ENCODE results near the gene STYXL2. TPM values are rescaled to one million over a fixed set of nuclear protein-coding genes. Genes with fewer than 3 reads are reported as not detected.

Gene STYXL2
- total and polyA plus RNA-seq, 2 experiments from 2014 or later: 0.17 to 0.40 TPM

DNA sequence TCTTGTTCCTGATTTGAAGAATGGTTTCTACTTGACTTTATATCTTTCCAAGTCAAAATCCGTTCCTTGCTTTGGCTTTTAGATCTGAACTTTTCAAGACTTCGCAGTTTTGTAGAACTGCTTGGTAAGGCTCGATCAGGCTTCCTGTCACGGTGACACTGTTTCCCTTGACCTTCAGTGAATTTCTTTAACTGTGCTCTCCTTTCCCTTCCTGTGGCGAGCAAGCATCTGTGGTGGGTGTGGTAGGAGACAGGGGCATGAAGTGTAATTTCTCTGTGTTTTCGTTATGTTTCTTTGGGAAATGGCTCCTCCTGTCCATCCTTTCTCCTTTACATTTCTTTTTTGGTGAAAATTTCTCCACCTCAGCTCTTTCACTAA, 10.4 kb downstream of the STYXL2 start:
- Mint-ChIP-seq H3K4me1 (peaks cover 40% of the 10 kb centered on the region), H3K9me3 (no peaks in the 10 kb centered on the region; the same call in 2 of the 3 replicates), H3K27me3 (ENCODE audit: insufficient read depth, low read depth, poor library complexity) (peaks cover 4% of the 10 kb centered on the region), H3K36me3 (ENCODE audit: low read depth) (no peaks in the 10 kb centered on the region), H3K27ac (no peak overlapping the region), H3K4me3 (no peak overlapping the region)
- H3K79me2 ChIP-seq (replicated peaks; ENCODE audit: insufficient read depth): no peaks in the 10 kb centered on the region
- H3K27me3 ChIP-seq (ENCODE audit: insufficient read depth): no peaks in the 10 kb centered on the region
- peak overlapping the region; percentile 76 for H3K27ac ChIP-seq (ENCODE audit: low read depth)
- peak overlapping the region; percentile 51 for H3K4me2 ChIP-seq
- H3K36me3 ChIP-seq (ENCODE audit: insufficient read depth): peaks cover 2% of the 10 kb centered on the region; the same call in 1 of the 2 replicates
- peak overlapping the region; percentile 84; the same call in 1 of the 2 replicates for H2AFZ ChIP-seq
- peaks cover 12% of the 10 kb centered on the region; the same call in 1 of the 2 replicates for H3K9me2 ChIP-seq (ENCODE audit: insufficient read depth)
- no peak for ATAC-seq
- no peak for DNase-seq (ENCODE audit: low spot score)
- TF ChIP-seq, protein P1, sequence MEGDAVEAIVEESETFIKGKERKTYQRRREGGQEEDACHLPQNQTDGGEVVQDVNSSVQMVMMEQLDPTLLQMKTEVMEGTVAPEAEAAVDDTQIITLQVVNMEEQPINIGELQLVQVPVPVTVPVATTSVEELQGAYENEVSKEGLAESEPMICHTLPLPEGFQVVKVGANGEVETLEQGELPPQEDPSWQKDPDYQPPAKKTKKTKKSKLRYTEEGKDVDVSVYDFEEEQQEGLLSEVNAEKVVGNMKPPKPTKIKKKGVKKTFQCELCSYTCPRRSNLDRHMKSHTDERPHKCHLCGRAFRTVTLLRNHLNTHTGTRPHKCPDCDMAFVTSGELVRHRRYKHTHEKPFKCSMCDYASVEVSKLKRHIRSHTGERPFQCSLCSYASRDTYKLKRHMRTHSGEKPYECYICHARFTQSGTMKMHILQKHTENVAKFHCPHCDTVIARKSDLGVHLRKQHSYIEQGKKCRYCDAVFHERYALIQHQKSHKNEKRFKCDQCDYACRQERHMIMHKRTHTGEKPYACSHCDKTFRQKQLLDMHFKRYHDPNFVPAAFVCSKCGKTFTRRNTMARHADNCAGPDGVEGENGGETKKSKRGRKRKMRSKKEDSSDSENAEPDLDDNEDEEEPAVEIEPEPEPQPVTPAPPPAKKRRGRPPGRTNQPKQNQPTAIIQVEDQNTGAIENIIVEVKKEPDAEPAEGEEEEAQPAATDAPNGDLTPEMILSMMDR (conservative IDR thresholded peaks at IDR 0.05; ENCODE audit: low read depth in 2 of 2): no peak
- no peak for TF ChIP-seq POLR2AphosphoS5 (IDR thresholded peaks at IDR 0.05; ENCODE audit: low read depth)
- no peak for TF ChIP-seq EZH2 (IDR thresholded peaks at IDR 0.05; ENCODE audit: low read depth, unreplicated experiment)
- TF ChIP-seq, protein P2, sequence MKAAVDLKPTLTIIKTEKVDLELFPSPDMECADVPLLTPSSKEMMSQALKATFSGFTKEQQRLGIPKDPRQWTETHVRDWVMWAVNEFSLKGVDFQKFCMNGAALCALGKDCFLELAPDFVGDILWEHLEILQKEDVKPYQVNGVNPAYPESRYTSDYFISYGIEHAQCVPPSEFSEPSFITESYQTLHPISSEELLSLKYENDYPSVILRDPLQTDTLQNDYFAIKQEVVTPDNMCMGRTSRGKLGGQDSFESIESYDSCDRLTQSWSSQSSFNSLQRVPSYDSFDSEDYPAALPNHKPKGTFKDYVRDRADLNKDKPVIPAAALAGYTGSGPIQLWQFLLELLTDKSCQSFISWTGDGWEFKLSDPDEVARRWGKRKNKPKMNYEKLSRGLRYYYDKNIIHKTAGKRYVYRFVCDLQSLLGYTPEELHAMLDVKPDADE (IDR thresholded peaks at IDR 0.05): no peak
- TF ChIP-seq ZNF331 (CRISPR knock-in tag; IDR thresholded peaks at IDR 0.05; ENCODE audit: low read depth): no peak
- TF ChIP-seq ZNF114 (CRISPR knock-in tag; IDR thresholded peaks at IDR 0.05): no peak
- TF ChIP-seq, protein P3, sequence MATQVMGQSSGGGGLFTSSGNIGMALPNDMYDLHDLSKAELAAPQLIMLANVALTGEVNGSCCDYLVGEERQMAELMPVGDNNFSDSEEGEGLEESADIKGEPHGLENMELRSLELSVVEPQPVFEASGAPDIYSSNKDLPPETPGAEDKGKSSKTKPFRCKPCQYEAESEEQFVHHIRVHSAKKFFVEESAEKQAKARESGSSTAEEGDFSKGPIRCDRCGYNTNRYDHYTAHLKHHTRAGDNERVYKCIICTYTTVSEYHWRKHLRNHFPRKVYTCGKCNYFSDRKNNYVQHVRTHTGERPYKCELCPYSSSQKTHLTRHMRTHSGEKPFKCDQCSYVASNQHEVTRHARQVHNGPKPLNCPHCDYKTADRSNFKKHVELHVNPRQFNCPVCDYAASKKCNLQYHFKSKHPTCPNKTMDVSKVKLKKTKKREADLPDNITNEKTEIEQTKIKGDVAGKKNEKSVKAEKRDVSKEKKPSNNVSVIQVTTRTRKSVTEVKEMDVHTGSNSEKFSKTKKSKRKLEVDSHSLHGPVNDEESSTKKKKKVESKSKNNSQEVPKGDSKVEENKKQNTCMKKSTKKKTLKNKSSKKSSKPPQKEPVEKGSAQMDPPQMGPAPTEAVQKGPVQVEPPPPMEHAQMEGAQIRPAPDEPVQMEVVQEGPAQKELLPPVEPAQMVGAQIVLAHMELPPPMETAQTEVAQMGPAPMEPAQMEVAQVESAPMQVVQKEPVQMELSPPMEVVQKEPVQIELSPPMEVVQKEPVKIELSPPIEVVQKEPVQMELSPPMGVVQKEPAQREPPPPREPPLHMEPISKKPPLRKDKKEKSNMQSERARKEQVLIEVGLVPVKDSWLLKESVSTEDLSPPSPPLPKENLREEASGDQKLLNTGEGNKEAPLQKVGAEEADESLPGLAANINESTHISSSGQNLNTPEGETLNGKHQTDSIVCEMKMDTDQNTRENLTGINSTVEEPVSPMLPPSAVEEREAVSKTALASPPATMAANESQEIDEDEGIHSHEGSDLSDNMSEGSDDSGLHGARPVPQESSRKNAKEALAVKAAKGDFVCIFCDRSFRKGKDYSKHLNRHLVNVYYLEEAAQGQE (IDR thresholded peaks at IDR 0.05; ENCODE audit: unreplicated experiment): no peak
- TF ChIP-seq STAT1 (IDR thresholded peaks at IDR 0.05; ENCODE audit: unreplicated experiment): no peak
- no peak for TF ChIP-seq CREB1 (CRISPR knock-in tag; IDR thresholded peaks at IDR 0.05; ENCODE audit: low read depth)
- TF ChIP-seq, protein P4, sequence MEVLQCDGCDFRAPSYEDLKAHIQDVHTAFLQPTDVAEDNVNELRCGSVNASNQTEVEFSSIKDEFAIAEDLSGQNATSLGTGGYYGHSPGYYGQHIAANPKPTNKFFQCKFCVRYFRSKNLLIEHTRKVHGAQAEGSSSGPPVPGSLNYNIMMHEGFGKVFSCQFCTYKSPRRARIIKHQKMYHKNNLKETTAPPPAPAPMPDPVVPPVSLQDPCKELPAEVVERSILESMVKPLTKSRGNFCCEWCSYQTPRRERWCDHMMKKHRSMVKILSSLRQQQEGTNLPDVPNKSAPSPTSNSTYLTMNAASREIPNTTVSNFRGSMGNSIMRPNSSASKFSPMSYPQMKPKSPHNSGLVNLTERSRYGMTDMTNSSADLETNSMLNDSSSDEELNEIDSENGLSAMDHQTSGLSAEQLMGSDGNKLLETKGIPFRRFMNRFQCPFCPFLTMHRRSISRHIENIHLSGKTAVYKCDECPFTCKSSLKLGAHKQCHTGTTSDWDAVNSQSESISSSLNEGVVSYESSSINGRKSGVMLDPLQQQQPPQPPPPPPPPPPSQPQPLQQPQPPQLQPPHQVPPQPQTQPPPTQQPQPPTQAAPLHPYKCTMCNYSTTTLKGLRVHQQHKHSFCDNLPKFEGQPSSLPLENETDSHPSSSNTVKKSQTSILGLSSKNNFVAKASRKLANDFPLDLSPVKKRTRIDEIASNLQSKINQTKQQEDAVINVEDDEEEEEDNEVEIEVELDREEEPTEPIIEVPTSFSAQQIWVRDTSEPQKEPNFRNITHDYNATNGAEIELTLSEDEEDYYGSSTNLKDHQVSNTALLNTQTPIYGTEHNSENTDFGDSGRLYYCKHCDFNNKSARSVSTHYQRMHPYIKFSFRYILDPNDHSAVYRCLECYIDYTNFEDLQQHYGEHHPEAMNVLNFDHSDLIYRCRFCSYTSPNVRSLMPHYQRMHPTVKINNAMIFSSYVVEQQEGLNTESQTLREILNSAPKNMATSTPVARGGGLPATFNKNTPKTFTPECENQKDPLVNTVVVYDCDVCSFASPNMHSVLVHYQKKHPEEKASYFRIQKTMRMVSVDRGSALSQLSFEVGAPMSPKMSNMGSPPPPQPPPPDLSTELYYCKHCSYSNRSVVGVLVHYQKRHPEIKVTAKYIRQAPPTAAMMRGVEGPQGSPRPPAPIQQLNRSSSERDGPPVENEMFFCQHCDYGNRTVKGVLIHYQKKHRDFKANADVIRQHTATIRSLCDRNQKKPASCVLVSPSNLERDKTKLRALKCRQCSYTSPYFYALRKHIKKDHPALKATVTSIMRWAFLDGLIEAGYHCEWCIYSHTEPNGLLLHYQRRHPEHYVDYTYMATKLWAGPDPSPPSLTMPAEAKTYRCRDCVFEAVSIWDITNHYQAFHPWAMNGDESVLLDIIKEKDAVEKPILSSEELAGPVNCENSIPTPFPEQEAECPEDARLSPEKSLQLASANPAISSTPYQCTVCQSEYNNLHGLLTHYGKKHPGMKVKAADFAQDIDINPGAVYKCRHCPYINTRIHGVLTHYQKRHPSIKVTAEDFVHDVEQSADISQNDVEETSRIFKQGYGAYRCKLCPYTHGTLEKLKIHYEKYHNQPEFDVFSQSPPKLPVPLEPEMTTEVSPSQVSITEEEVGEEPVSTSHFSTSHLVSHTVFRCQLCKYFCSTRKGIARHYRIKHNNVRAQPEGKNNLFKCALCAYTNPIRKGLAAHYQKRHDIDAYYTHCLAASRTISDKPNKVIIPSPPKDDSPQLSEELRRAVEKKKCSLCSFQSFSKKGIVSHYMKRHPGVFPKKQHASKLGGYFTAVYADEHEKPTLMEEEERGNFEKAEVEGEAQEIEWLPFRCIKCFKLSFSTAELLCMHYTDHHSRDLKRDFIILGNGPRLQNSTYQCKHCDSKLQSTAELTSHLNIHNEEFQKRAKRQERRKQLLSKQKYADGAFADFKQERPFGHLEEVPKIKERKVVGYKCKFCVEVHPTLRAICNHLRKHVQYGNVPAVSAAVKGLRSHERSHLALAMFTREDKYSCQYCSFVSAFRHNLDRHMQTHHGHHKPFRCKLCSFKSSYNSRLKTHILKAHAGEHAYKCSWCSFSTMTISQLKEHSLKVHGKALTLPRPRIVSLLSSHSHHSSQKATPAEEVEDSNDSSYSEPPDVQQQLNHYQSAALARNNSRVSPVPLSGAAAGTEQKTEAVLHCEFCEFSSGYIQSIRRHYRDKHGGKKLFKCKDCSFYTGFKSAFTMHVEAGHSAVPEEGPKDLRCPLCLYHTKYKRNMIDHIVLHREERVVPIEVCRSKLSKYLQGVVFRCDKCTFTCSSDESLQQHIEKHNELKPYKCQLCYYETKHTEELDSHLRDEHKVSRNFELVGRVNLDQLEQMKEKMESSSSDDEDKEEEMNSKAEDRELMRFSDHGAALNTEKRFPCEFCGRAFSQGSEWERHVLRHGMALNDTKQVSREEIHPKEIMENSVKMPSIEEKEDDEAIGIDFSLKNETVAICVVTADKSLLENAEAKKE (CRISPR knock-in tag; IDR thresholded peaks at IDR 0.05): no peak
- no peak for TF ChIP-seq JUNB (IDR thresholded peaks at IDR 0.05; ENCODE audit: unreplicated experiment)
- no peak for TF ChIP-seq NANOG (IDR thresholded peaks at IDR 0.05; ENCODE audit: borderline replicate concordance)
- TF ChIP-seq EZH2phosphoT487 (IDR thresholded peaks at IDR 0.05; ENCODE audit: unreplicated experiment): no peak
- no peaks in the 10 kb centered on the region for H4K20me1 ChIP-seq (replicated peaks; ENCODE audit: insufficient read depth)
- H3F3A ChIP-seq (replicated peaks; ENCODE audit: low read depth): no peaks in the 10 kb centered on the region
- peaks cover 30% of the 10 kb centered on the region for H3K4me1 ChIP-seq (ENCODE audit: insufficient read depth)
- H3K4me3 ChIP-seq: no peak overlapping the region
